Measurements from ENCODE around the gene FBXL19. TPM values are rescaled to one million over a fixed set of nuclear protein-coding genes. Genes with fewer than 3 reads are reported as not detected.

The FBXL19 gene
- total and polyA plus RNA-seq, 2 of the 13 experiments (the other 11 are each of a cell fraction or from before 2014, with no cell fraction given) = 6.0 to 13.7 TPM

GRCh38 chr16:30992276-30992780, 69.0 kb downstream of the FBXL19 start (continued):
- TF ChIP-seq ZNF17 (CRISPR knock-in tag; IDR thresholded peaks at IDR 0.05) (no peak), ZNF768 (CRISPR knock-in tag; IDR thresholded peaks at IDR 0.05) (0 out of 2 replicates have a peak, but pooled peaks have one; percentile 13), ZNF232 (CRISPR knock-in tag; IDR thresholded peaks at IDR 0.05; ENCODE audit: borderline replicate concordance) (no peak), KDM5B (CRISPR knock-in tag; IDR thresholded peaks at IDR 0.05; ENCODE audit: borderline replicate concordance) (no peak), HOXA7 (CRISPR knock-in tag; IDR thresholded peaks at IDR 0.05) (no peak)

GRCh38 chr16:30992931-30993816, 69.8 kb downstream of the FBXL19 start:
- H3K27ac ChIP-seq (ENCODE audit: extremely low read length, insufficient read depth, low read length) = no peak overlapping the region
- no peaks in the 10 kb centered on the region for H3K79me2 ChIP-seq (ENCODE audit: insufficient read depth, low read length)
- no peaks in the 10 kb centered on the region for H4K20me1 ChIP-seq (ENCODE audit: insufficient read depth, low read length)
- FAIRE-seq (no peak), ATAC-seq (no peak), DNase-seq (ENCODE audit: low spot score) (no peak)
- no peak overlapping the region for H2AFZ ChIP-seq (ENCODE audit: low read length)
- BruUV-seq (replicated peaks) = no TSS peak
- no peaks in the 10 kb centered on the region for H3K9me3 ChIP-seq (ENCODE audit: low read length)
- no peak overlapping the region for H3K9ac ChIP-seq (ENCODE audit: insufficient read depth, low read depth, low read length)
- H3K4me1 ChIP-seq (ENCODE audit: insufficient read depth, low read length) = peaks cover 67% of the 10 kb centered on the region
- POLR2A ChIA-PET = interaction anchor here (0.5 to 1.8 kb wide), 4 partner anchors 9 to 124 kb away, joined by 3 to 5 read pairs (median 4); partner anchors contain the start of genes KAT8 and VKORC1
- H3K36me3 ChIP-seq (replicated peaks in 1 of 2; ENCODE audit: control insufficient read depth in 1 of 2, insufficient read depth in 2 of 2, low read length in 2 of 2) = no peaks in the 10 kb centered on the region
- CTCF ChIA-PET (ENCODE audit: low intra/inter-chr PET ratio, low total read pairs) = no interaction called here
- intact Hi-C loops (cut with micrococcal nuclease; ENCODE audit: unreplicated experiment) (no loop called here), in situ Hi-C loops (cut with HindIII; ENCODE audit: extremely low pct_ligation_motif_present, low pct_unique_long_range_greater_than_20kb) (loop anchor here (5.0 to 25.0 kb wide), 3 partner anchors 464 to 882 kb away; partner anchors contain the start of genes ARMC5 and ZNF267)
- peak overlapping the region; percentile 14; the same call in 1 of the 2 replicates for H3K4me2 ChIP-seq (ENCODE audit: low read depth, low read length)
- 77% methylated on average over 29 of the region's 29 CpGs for WGBS (ENCODE audit: low lambda C conversion rate)
- H3K4me3 ChIP-seq (replicated peaks in 1 of 3; ENCODE audit: insufficient read depth in 1 of 3, low read depth in 2 of 3, low read length in 3 of 3) = no peak overlapping the region
- no peaks in the 10 kb centered on the region for H3K27me3 ChIP-seq (ENCODE audit: control insufficient read depth in 1 of 2, insufficient read depth in 2 of 2, low read length in 2 of 2)
- TF ChIP-seq HDAC6 (IDR thresholded peaks at IDR 0.05; ENCODE audit: low read depth, low read length) (no peak), ZBTB38 (CRISPR knock-in tag; IDR thresholded peaks at IDR 0.05) (peak; percentile 87), HNF1B (CRISPR knock-in tag; IDR thresholded peaks at IDR 0.05) (no peak), JUNB (CRISPR knock-in tag; IDR thresholded peaks at IDR 0.05; ENCODE audit: borderline replicate concordance) (no peak), MAZ (IDR thresholded peaks at IDR 0.05; ENCODE audit: borderline replicate concordance, low read depth, low read length) (no peak), MAZ (CRISPR knock-in tag; IDR thresholded peaks at IDR 0.05; ENCODE audit: low read depth) (0 out of 2 replicates have a peak, but pooled peaks have one; percentile 27), ZFP91 (CRISPR knock-in tag; IDR thresholded peaks at IDR 0.05; ENCODE audit: borderline replicate concordance) (0 out of 2 replicates have a peak, but pooled peaks have one; percentile 16), ZNF788 (CRISPR knock-in tag; IDR thresholded peaks at IDR 0.05; ENCODE audit: borderline replicate concordance) (peak; percentile 50; the same call in 1 of the 2 replicates), EED (CRISPR knock-in tag; IDR thresholded peaks at IDR 0.05) (peak; percentile 71; the same call in 1 of the 2 replicates)

All from HepG2 (cell line).